ENCODE data around the gene NOL9. TPM values are rescaled to one million over a fixed set of nuclear protein-coding genes. Genes with fewer than 3 reads are reported as not detected.
A peak's percentile ranks its signal among the peaks of the same experiment; 100 is the strongest.

NOL9 gene
- total and polyA plus RNA-seq, 2 of the 13 experiments (the other 11 are each of a cell fraction or from before 2014, with no cell fraction given): 18.0 to 24.7 TPM

GRCh38 chr1:6497215-6497866 lies 57.0 kb downstream of the NOL9 start (continued):
- TF ChIP-seq PBX3 (CRISPR knock-in tag; IDR thresholded peaks at IDR 0.05; ENCODE audit: borderline replicate concordance) (no peak), ZNF577 (CRISPR knock-in tag; IDR thresholded peaks at IDR 0.05; ENCODE audit: borderline replicate concordance, low read depth) (no peak), ZNF687 (CRISPR knock-in tag; IDR thresholded peaks at IDR 0.05) (peak; percentile 42), ZBTB20 (CRISPR knock-in tag; IDR thresholded peaks at IDR 0.05; ENCODE audit: borderline replicate concordance, low read depth) (no peak), SAP130 (CRISPR knock-in tag; IDR thresholded peaks at IDR 0.05; ENCODE audit: low read depth) (peak; percentile 50), GABPB1 (CRISPR knock-in tag; IDR thresholded peaks at IDR 0.05) (peak; percentile 49; the same call in 1 of the 2 replicates), ARID4A (CRISPR knock-in tag; IDR thresholded peaks at IDR 0.05; ENCODE audit: borderline replicate concordance) (peak; percentile 44; the same call in 1 of the 2 replicates)
